Mucosa of gallbladder (tissue), 1 donor: Measurements from ENCODE around the gene NMBR. TPM values are rescaled to one million over a fixed set of nuclear protein-coding genes. Genes with fewer than 3 reads are reported as not detected.
"Not testable (repeated sequence)": the region's sequence is repeated elsewhere in the genome, so short reads cannot be mapped to it uniquely, and the experiment has no call there.

ENCODE experiments used
- DNase-seq: peaks from one replicate; pipeline ENCODE4 v3.0.0-alpha.2; 2020; ENCODE audit warnings: low spot score
- total RNA-seq: library from RNA; stranded (reverse); gene quantifications from one replicate; pipeline ENCODE4 v1.2.1, GENCODE V29; 2021
- donor health status: DM: no; HTN: no; CAD: no.

Gene NMBR
- total RNA-seq, 1 donor from 2014 or later, result not detected

DNA sequence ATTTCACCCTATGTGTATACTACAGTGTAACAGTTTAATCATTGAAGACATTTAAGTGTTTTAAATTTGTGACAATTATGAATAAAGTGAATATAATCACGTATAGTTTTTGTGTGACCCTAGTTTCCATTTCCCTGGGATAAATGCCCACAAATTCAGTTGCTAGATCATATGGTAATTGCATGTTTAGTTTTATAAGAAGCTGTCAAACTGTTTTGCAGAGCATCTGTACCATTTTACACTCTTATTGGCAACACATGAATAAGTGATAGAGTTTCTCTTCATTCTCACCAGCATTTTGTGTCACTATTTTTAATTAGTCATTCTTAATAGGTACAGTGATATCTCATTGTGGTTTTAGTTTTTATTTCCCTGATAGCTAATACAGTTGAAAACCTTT is 7.4 kb upstream of the NMBR start:
- no peak for DNase-seq

DNA sequence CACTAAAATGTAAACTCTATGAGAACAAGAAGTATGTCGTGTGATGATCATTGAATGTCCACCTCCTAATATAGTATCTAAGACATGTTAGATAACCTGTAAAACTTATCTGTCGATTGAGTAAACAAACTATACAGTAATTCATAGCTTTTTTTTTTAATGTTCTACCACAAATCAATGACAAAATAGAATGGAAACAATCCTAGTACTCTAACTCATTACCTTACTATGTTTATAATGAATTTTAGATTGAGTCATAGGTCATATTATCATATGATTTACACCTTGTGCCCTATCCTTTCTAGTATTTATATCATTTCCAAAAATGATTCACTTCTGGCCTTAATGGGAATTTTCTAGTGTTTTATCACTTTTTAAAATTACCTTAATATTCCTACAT is 6.3 kb upstream of the NMBR start:
- DNase-seq, result no peak

DNA sequence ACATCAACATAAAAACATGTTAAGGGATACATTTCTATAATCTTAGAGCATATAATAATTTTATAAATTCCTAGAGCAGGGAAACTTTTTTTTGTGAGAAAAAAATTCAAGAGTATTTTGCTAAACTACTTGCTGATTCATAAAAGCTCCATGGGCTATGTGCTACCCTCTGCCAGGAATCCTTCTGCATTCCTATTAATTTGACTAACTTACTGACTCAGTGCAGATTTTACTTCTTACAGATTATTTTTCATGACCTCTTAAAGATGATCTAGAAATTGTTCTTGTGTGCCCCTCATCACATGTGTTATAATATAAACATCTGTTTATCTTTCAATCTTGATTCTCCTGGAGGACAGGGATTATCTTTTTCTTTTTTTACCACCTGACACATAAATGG is 5.8 kb upstream of the NMBR start:
- DNase-seq, result no peak

DNA sequence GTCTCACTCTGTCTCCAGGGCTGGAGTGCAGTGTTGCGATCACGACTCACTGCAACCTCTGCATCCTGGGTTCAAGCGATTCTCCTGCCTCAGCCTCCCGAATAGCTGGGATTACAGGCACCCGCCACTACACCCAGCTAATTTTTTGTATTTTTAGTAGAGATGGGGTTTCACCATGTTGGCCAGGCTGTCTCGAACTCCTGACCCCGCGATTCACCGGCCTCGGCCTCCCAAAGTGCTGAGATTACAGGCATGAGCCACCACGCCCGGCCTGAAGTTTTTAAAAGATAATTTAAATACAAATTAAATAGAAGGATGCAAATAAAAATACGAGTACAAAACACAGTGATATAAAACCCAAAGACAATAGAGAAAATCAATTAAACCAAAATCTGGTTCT is 5.4 kb downstream of the NMBR start:
- not testable (repeated sequence) for DNase-seq

DNA sequence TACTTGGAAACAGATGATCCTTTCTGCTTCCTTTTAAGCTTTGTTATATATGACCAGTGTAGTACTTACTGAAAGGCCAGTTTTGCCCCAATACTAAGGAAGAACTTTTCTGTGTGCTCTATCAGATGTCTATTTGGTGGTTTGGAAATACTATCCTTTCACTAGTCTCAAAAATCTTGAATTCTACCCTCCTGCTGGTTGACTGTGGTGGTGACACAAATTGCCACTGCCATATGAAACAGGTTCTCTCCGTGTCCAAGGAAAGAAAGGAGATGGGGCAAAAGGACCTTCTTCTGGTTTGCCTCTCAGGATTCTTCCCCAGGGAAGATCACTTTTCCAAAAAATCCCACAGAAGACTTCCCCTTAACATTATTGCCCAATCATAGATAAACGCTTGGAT is 8.0 kb downstream of the NMBR start:
- no peak for DNase-seq

DNA sequence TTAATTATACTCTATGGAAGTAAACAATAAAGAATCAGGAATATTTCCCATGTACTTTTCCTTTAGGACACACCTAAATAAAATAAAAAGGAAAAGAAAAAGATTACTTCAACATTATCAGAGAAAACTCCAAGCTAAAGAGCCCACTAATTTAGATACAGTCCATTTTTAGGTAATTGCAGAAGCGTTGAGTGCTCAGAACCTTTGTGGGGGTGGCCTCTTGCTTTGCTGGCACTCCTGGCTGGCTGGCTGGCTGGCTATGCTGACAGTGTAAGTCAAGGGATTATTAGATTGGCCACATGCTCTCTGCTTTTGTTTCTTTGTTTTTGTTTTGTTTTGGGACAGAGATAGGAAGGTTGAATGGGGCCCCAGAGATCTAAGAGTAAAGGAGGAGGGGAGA is 14.3 kb downstream of the NMBR start, which contains the start of gene GJE1:
Gene GJE1 (plus strand): TSS at position 301 of the 400 bp plus-strand sequence. CDS start 234 bp downstream, outside the sequence.
- DNase-seq, result no peak

DNA sequence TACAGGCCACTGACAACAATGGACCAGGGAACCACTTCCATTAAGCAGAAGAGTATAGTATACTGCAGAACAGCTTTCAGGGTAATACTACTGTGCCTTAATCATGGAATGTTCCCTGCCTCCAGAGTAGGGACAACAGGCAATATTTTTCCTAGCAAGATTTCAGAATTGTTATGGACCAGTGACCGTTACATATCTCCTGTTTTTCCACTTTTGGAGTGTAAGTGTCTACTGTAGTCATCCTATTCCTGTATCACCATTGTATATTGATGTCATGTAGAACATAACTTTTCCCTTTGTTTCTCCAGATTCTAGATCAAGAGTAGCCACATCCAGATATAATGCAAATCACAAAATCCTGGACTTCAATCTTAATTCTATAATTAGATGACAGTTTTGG is 16.1 kb downstream of the NMBR start:
- no peak for DNase-seq

DNA sequence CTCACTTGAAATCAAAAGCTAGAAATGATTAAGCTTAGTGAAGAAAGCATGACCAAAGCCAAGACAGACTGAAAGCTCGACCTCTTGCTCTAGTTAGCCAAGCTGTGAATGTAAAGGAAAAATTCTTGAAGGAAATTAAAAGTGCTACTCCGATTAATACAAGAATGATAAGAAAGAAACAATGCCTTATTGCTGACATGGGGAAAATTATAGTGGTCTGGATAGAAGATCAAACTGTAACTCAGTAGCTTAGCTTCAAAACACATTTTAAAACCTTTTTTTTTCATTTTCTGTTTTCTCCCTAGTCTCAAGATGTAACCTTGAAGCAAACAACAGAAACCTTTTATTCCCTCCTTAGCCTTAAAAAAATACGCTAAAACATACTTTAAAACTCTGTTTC is 25.6 kb downstream of the NMBR start:
- DNase-seq, result no peak

DNA sequence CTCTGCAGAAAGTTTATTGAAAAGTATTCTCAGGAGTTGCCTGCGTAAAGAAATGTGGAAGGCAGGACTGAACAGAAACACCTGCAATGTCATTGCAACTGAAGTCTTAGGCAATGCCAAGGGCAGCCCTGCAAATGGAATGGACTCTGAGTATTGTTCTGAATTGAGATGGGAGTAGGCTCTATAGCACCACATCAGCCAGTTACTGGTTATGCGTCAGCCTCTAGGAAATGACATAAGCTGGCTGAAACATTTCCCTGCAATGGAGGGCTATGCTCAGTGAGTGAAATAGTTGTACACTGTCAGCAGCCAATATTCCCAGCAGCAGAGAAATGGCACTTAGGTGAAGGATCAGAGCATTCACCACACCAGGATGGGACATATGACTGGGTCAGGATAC is 28.0 kb downstream of the NMBR start:
- DNase-seq, result no peak

DNA sequence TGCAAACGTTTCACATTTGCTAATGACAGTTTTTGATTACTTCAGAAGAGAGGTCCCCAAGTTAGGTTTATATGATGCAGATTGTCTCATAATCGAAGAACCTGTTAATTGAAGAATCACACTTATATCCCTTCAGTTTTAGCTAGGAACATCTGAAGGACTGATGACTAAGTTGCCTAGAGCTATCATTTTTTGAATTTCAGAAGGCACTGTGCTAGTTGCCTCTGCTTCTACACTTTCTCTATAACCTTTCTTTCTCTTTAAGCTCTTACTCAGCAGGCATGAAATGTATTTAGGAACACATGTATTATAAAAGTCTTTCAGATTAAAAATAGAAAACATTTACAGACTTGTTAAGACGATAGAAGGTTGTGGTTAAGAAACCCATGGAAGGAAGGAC is 28.6 kb downstream of the NMBR start:
- no peak for DNase-seq

DNA sequence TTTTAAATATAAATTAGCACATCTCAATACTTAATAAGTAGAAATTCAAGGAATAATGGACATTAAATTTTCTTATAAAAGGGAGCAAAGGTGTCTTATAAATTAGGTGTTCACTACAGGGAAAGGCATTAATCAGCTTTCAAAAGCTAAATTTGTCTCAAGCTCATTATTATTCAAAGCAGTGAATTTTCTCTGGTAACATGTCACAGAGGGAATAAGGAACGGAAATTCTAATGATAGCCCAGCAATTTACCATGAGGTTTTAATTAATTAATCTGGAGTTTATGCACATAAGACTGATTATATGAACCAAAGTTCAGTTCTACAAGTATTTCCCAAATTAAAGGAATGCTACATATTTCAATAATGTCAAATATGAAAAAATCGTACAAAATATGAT is 29.6 kb downstream of the NMBR start:
- DNase-seq, result no peak

DNA sequence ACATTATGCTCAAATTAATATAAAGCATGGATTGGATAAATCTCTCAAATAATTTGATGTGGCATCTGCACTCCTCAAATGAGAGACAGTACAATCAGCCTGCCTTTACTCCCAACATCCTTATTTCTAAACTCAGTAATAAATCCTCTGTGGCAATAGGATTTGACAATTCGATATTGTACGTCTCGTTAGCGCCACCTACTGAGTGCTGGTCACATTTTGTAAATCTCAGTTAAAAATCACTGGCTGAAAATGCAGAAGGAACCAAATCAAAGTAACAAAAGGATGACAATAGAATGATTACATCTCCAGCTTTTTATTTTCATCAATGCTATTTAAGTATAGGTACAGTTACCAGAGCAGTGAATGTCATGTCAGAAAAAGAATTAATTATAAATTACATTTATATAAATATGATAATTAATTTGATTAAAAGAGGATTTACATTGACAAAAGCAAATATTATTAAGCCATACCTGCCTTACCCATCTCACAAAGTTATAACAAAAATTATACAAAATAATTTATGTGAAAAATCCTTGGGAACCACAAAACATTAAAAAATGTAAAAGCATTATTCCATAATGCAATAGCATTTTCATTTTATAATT is 34.4 kb downstream of the NMBR start:
- DNase-seq, result peak; percentile 73

DNA sequence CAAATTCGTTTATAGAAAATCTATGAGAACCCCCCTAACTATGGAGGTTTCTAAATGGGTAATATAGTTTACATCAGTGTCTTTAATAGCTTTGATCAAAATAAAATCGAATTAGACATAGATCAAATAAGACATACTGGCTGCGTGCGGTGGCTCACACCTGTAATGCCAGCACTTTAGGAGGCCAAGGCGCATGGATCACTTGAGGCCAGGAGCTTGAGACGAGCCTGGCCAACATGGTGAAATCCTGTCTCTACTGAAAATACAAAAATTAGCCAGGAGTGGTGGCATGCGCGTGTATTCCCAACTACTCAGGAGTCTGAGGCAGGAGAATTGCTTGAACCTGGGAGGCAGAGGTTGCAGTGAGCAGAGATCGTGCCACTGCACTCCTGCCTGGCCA is 36.1 kb downstream of the NMBR start:
- DNase-seq, result not testable (repeated sequence)

DNA sequence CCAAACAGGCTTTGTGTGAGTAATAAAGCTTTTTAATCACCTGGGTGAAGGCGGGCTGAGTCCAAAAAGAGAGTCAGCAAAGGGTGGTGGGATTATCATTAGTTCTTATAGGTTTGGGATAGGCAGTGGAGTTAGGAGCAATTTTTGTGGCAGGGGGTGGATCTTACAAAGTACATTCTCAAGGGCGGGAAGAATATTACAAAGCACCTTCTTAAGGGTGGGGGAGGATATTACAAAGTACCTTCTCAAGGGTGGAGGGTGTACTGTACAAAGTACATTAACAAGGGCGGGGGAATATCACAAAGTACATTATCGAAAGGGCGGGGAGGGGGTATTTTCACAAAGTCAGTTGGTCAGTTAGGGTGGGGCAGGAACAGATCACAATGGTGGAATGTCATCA is 42.1 kb downstream of the NMBR start:
- DNase-seq, result not testable (repeated sequence)

DNA sequence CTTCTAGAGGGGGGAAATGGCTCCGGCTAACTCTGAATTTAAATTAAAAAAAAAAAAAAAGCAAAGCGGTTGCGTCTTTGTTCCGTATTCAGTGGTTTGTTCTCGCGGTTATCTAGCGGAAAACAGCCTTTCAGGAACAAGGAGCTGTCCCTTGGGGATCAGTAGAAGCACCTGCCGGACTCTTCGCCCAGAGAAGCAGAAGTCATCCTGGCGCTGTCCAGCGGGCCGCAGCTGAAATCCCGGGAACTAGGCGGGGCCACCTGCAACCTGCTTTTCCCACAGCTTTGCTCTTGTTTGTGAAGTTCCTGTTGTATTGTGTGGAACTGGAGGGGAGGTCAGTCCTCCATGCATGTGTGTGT is 58.1 kb downstream of the NMBR start:
- peak; percentile 31 for DNase-seq

DNA sequence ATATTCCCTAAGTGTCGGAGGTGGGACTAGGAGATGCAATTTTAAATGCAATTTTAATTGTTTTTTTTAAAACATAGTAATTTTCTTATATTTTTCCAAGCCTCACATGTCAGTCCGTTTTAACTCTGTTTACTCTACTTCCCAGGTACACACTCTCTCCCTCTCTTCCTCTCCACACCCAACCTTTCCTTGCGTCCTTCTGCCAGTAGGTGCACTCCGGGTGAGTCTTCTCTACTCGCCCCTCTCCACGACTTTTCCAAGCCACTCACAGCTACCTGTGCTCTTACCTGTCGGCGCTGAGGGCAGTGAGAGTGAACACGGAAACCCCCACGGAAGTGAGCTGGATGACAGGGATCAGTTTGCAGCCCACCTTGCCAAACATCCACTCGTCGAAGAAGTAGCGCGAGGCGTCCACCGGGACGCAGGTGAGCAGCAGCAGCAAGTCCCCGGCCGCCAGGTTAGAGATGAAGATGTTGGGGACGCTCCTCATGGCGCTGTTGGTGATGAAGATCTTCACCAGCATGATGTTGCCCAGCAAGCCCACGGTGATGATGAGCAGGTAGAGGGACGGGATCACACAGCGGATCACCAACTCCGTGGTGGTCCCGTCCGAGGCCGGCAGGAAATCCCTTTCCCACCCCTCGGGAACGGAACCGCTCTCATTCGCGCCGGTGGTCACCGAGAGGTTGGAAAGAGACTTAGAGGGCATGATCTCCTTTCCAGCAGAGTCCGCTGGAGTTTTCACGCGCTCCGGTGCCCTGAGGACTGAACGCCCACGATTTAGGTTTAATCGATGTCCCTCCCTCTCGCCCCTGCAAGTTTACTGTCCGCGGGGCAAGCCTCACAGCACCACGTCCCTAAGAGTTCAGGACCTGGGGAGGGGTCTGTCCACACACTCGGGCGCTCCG is 58.7 kb downstream of the NMBR start:
- no peak for DNase-seq

DNA sequence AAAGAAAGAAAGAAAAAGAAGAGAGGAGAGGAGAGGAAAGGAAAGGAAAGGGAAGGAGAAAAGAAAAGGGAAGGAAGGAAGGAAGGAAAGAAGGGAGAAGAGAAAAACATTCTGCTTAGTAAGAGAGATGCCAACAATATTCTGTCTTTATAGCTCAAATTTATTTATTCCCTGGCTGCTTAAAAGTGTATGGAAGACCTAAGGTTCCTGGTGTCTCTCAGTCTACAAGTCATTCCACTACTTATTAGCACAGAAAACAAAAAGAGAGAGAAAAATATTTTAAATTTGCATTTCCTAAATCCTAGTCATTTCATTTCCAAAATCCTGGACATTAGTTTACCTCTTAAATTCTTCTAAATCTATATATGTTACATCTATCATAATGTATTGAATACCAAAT is 67.8 kb downstream of the NMBR start:
- DNase-seq, result no peak

DNA sequence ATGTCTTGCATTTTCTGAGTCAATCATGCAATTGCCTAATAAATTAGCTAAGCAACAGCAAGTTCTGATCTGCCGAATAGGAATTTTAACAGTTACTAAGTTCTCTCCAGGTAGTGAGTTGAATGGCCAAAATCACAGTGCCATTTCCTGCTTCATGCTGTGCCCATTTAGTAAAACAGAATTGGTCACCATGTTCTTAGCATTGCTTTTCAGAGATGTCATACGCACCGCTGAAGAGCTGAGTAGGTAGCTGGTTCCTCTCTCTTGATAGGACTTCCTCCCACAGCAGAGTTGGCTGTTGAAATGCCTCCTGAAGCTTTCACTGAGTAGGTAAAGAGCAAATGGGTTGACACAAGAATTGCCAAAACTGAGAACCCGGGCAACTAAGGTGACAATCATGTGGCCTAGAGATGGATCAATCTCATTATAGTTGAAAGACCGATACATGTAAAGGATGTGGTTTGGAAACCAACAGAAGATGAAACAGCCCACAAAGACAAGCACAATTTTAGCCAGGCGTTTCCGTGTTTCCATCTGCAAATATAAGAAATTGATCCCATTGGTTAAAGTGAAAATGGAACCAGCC is 71.3 kb downstream of the NMBR start:
- no peak for DNase-seq

DNA sequence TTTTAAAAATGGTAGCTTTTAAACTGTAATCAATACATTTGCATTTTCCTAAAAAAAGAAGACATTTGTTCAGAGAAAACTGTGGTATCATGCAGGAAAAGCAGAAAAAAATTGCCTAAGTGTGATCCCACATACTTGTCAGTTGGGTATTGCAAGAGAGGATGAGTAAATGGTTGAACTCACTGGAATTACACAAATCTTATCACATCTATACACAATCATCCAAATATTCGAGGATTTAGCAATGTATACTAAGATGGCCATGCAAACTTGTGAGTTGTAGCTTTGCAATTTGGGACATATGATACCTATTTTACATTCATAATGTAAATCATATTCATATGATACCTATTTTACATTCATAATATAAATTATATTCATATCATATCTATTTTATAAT is 72.4 kb downstream of the NMBR start:
- DNase-seq, result no peak

DNA sequence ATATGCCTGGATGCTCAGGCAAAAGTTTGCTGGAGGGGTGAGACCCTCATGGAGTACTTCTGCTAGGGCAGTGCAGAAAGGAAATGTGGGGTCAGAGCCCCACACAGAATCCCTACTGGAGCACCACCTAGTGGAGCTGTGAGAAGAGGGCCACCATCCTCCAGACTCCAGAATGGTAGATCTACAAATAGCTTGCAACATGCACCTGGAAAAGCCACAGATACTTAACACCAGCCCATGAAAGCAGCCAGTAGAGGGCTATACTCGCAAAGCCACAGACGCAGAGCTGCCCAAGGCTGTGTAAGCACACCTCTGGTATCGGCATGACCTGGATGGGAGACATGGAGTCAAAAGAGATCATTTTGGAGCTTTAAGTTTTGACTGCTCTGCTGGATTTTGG is 74.9 kb downstream of the NMBR start:
- no peak for DNase-seq

DNA sequence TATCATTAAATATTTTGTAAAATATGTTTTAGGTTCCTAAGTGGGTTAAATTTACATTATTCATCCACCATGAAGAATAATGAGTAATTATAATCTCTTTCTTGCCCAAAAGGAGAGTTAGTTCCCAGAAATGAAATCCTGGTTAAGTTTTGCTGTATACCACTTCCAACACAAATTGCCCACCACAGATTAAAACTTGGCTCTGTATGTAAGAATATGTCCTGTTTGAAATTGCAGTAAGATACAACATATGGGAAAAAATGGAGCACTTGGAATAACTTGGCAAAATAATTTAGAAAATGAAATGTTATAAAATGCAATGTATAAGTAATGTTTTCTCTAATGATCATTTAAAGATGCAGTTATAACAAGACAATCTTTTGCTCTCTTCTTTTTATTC is 78.5 kb downstream of the NMBR start:
- DNase-seq, result no peak

DNA sequence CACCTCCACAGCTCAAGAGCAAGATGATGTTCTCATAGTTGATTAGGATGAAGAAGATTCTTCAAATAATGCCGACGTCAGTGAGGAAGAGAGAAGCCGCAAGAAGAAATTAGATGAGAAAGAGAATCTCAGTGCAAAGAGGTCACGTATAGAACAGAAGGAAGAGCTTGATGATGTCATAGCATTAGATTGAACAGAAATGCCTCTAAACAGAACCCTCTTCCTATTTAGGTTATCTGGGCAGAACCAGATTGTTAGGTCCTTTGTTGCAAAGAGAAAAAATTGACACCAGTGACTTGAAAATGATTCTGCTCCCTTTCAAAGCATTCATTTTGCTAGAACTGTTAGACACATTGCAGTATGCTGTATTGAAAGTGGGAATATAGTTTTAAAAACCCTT is 84.1 kb downstream of the NMBR start:
- not testable (repeated sequence) for DNase-seq
